A673 (cell line): ENCODE data around the gene ETF1. TPM values are rescaled to one million over a fixed set of nuclear protein-coding genes. Genes with fewer than 3 reads are reported as not detected.

Experiments used
- BruUV-seq: library from RNA; stranded (reverse); fragments of 400-500 nt; replicated peaks from 2 replicates; lab custom pipeline; 2021; lab: Mats Ljungman, UMichigan
- CTCF ChIA-PET: fragments of 300-600 bp; sonication (Branson Sonifier 250); formaldehyde crosslinking; loops from one replicate; lab custom pipeline; 2022; ENCODE audit warnings: antibody characterized with exemption; lab: Charles Lee
- POLR2A ChIA-PET: fragments of 300-600 bp; sonication (Branson Sonifier 250); formaldehyde crosslinking; loops from one replicate; lab custom pipeline; 2022; ENCODE audit warnings: antibody characterized with exemption; ENCODE audit not compliant: low non-redundant PET; lab: Charles Lee
- DNase-seq: peaks from one replicate; pipeline ENCODE4 v3.0.0-alpha.2; 2015; ENCODE audit warnings: low spot score
- H3K27ac ChIP-seq: fragments of 200-600 bp; sonication (generic); 2 replicates; pipeline ENCODE4 v1.5.1; 2016; ENCODE audit warnings: mixed run types, low read depth, mild to moderate bottlenecking, mixed read lengths, antibody characterized with exemption, low read length; ENCODE audit not compliant: poor library complexity, severe bottlenecking
- H3K27me3 ChIP-seq: fragments of 200-600 bp; sonication (generic); replicated peaks from 2 replicates; pipeline ENCODE4 v1.6.1; 2017; ENCODE audit warnings: mixed run types, low read depth, mild to moderate bottlenecking, mixed read lengths, antibody characterized with exemption, low read length; ENCODE audit not compliant: insufficient read depth, poor library complexity
- H3K36me3 ChIP-seq: fragments of 200-600 bp; sonication (generic); 2 replicates; pipeline ENCODE4 v1.6.1; 2016; ENCODE audit warnings: mixed run types, mild to moderate bottlenecking, mixed read lengths, antibody characterized with exemption, low read length; ENCODE audit not compliant: insufficient read depth, poor library complexity, severe bottlenecking
- H3K4me1 ChIP-seq: fragments of 200-600 bp; sonication (generic); 2 replicates; pipeline ENCODE4 v1.6.1; 2017; ENCODE audit warnings: mixed run types, mild to moderate bottlenecking, mixed read lengths, antibody characterized with exemption, low read length; ENCODE audit not compliant: insufficient read depth, poor library complexity, severe bottlenecking
- H3K4me3 ChIP-seq: fragments of 200-600 bp; sonication (generic); 2 replicates; pipeline ENCODE4 v1.5.1; 2016; ENCODE audit warnings: low read depth, mixed run types, mild to moderate bottlenecking, mixed read lengths, low read length; ENCODE audit not compliant: poor library complexity, severe bottlenecking
- H3K9me3 ChIP-seq: fragments of 200-600 bp; sonication (generic); 2 replicates; pipeline ENCODE4 v1.6.1; 2016; ENCODE audit warnings: mixed run types, low read depth, mild to moderate bottlenecking, mixed read lengths, antibody characterized with exemption, low read length; ENCODE audit not compliant: poor library complexity, severe bottlenecking
- EZH2 ChIP-seq: fragments of 200-600 bp; sonication (generic); IDR thresholded peaks from 2 replicates; pipeline ENCODE4 v1.6.1; 2017; ENCODE audit warnings: borderline replicate concordance, low read depth, mild to moderate bottlenecking, mixed read lengths, antibody characterized with exemption, low read length; ENCODE audit not compliant: poor library complexity, severe bottlenecking
- intact Hi-C: fragments of 100-400 bp; cut with micrococcal nuclease; formaldehyde crosslinking; loops from one replicate; pipeline ENCODE4 v1.10.0; 2022; ENCODE audit not compliant: unreplicated experiment
- total RNA-seq: library from RNA; stranded (reverse); gene quantifications from 2 replicates; pipeline ENCODE4 v1.2.3, GENCODE V29; 2021
- TF ChIP-seq, protein P1 (sequence below): fragments of 300-800, 200-600 bp; sonication (generic); conservative IDR thresholded peaks from 2 replicates; pipeline ENCODE4 v1.5.1; 2017; ENCODE audit warnings: low read depth, mild to moderate bottlenecking, antibody characterized with exemption, low read length, moderate library complexity, mixed read lengths

Gene ETF1
- total RNA-seq, 1 experiment from 2014 or later, result 191 TPM

GRCh38 chr5:138465261-138466124, 77.5 kb downstream of the ETF1 start, which contains the start of gene EGR1:
TSS of gene EGR1 (plus strand) at chr5:138465479. CDS start at chr5:138465762, 283 bp downstream.
- BruUV-seq, result no TSS peak
- ChIA-PET POLR2A (interaction anchor here (0.6 to 1.0 kb wide), 4 partner anchors 15 to 445 kb away, joined by 3 to 16 read pairs (median 12); no protein-coding TSS in a partner anchor), CTCF (interaction anchor here (1.1 to 1.2 kb wide), 3 partner anchors 13 to 38 kb away, joined by 3 to 6 read pairs (median 4); no protein-coding TSS in a partner anchor)
- TF ChIP-seq EZH2, result no peak
- TF ChIP-seq, protein P1, sequence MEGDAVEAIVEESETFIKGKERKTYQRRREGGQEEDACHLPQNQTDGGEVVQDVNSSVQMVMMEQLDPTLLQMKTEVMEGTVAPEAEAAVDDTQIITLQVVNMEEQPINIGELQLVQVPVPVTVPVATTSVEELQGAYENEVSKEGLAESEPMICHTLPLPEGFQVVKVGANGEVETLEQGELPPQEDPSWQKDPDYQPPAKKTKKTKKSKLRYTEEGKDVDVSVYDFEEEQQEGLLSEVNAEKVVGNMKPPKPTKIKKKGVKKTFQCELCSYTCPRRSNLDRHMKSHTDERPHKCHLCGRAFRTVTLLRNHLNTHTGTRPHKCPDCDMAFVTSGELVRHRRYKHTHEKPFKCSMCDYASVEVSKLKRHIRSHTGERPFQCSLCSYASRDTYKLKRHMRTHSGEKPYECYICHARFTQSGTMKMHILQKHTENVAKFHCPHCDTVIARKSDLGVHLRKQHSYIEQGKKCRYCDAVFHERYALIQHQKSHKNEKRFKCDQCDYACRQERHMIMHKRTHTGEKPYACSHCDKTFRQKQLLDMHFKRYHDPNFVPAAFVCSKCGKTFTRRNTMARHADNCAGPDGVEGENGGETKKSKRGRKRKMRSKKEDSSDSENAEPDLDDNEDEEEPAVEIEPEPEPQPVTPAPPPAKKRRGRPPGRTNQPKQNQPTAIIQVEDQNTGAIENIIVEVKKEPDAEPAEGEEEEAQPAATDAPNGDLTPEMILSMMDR, result no peak
- H3K4me1 ChIP-seq, result peaks cover 13% of the 10 kb centered on the region
- peak; percentile 97 for DNase-seq
- peak within 1 kb of the TSS; percentile 86 for H3K4me3 ChIP-seq
- no peaks in the 10 kb centered on the region for H3K9me3 ChIP-seq
- peak within 1 kb of the TSS; percentile 100 for H3K27ac ChIP-seq
- intact Hi-C loops, result loop anchor here (2.0 to 10.0 kb wide), 2 partner anchors 77 to 809 kb away; partner anchors contain the start of gene ETF1
- no peaks in the 10 kb centered on the region for H3K27me3 ChIP-seq
- H3K36me3 ChIP-seq, result peaks cover 23% of the 10 kb centered on the region

- POLR2A ChIA-PET, result interaction anchor here (0.6 to 1.1 kb wide), 4 partner anchors 15 to 446 kb away, joined by 3 to 19 read pairs (median 12); no protein-coding TSS in a partner anchor
- DNase-seq, result peak; percentile 100
- peaks cover 13% of the 10 kb centered on the region for H3K4me1 ChIP-seq
- CTCF ChIA-PET, result interaction anchor here (1.1 to 1.2 kb wide), 3 partner anchors 12 to 39 kb away, joined by 3 to 6 read pairs (median 4); no protein-coding TSS in a partner anchor
- peak overlapping the region; percentile 100 for H3K27ac ChIP-seq
- no TSS peak for BruUV-seq
- H3K36me3 ChIP-seq, result peaks cover 23% of the 10 kb centered on the region
- intact Hi-C loops, result loop anchor here (1.0 to 10.0 kb wide), 3 partner anchors 39 to 810 kb away; partner anchors contain the start of gene ETF1
- peak overlapping the region; percentile 86 for H3K4me3 ChIP-seq
- H3K27me3 ChIP-seq, result no peaks in the 10 kb centered on the region
- no peak for TF ChIP-seq EZH2
- TF ChIP-seq, protein P1, result peak; percentile 31; the same call in 1 of the 2 replicates
- H3K9me3 ChIP-seq, result no peaks in the 10 kb centered on the region
Observed at GRCh38 chr5:138464388-138465260, 78.4 kb downstream of the ETF1 start.

GRCh38 chr5:138464008-138464387, 79.0 kb downstream of the ETF1 start:
- CTCF ChIA-PET, result interaction anchor here (0.9 to 1.5 kb wide), 3 partner anchors 9 to 45 kb away, joined by 6 to 9 read pairs (median 7); no protein-coding TSS in a partner anchor
- Histone ChIP-seq H3K4me1 (peaks cover 13% of the 10 kb centered on the region), H3K36me3 (peaks cover 23% of the 10 kb centered on the region), H3K27me3 (no peaks in the 10 kb centered on the region), H3K27ac (peak overlapping the region; percentile 100), H3K9me3 (no peaks in the 10 kb centered on the region), H3K4me3 (peak overlapping the region; percentile 86)
- intact Hi-C loops, result loop anchor here (1.0 to 10.0 kb wide), 3 partner anchors 39 to 811 kb away; partner anchors contain the start of gene ETF1
- DNase-seq, result peak; percentile 98
- POLR2A ChIA-PET, result interaction anchor here (0.7 to 1.1 kb wide), 2 partner anchors 15 to 48 kb away, joined by 3 to 8 read pairs; no protein-coding TSS in a partner anchor
- no TSS peak for BruUV-seq
- TF ChIP-seq, protein P1, result peak; percentile 92
- TF ChIP-seq EZH2, result no peak
